Naive thymus-derived CD4-positive, alpha-beta T cell (primary cell): ENCODE data around the gene KRTAP10-5. TPM values are rescaled to one million over a fixed set of nuclear protein-coding genes. Genes with fewer than 3 reads are reported as not detected.
A peak's percentile ranks its signal among the peaks of the same experiment; 100 is the strongest.

Experiments used
- ATAC-seq: fragments of 150-1000 bp; cut with Tn5 transposase; 2 replicates; pipeline ENCODE4 v1.10.0; 2021; ENCODE audit warnings: mild to moderate bottlenecking, moderate library complexity
- CTCF ChIA-PET: fragments of 350-600 bp; sonication (Branson Sonifier 250); formaldehyde crosslinking; loops from one replicate; lab custom pipeline; 2021; ENCODE audit warnings: antibody characterized with exemption; lab: Charles Lee
- POLR2A ChIA-PET: fragments of 350-600 bp; sonication (Branson Sonifier 250); formaldehyde crosslinking; loops from one replicate; lab custom pipeline; 2021; ENCODE audit warnings: antibody characterized with exemption, inconsistent platforms; lab: Charles Lee
- DNase-seq, 9 donors: peaks; one replicate each; pipeline versions ENCODE4 v3.0.0 to v3.0.0-alpha.2; 2020 to 2022; ENCODE audit warnings: mixed read lengths in 1 of 9
- H3K27ac ChIP-seq: one replicate; pipeline ENCODE4 v1.7.0; 2013; ENCODE audit warnings: mild to moderate bottlenecking, low read depth, low read length, moderate library complexity
- H3K27me3 ChIP-seq, 2 donors: one replicate each; pipeline ENCODE4 v1.7.0; 2013; ENCODE audit warnings: low read length in 2 of 2, mild to moderate bottlenecking in 2 of 2, moderate library complexity in 2 of 2; ENCODE audit not compliant: control insufficient read depth in 2 of 2, insufficient read depth in 2 of 2
- H3K36me3 ChIP-seq, 3 experiments: 1 replicate in 2 of 3; 2 replicates in 1 of 3; pipeline ENCODE4 v1.7.0; 2013; ENCODE audit warnings: low read length in 3 of 3, mild to moderate bottlenecking in 3 of 3, moderate library complexity in 1 of 3; ENCODE audit not compliant: insufficient read depth in 3 of 3, control insufficient read depth in 2 of 3
- H3K4me1 ChIP-seq, 2 donors: one replicate each; pipeline ENCODE4 v1.7.0; 2013; ENCODE audit warnings: low read length in 2 of 2, mild to moderate bottlenecking in 2 of 2, moderate library complexity in 1 of 2; ENCODE audit not compliant: control insufficient read depth in 2 of 2, insufficient read depth in 2 of 2
- H3K4me3 ChIP-seq: 2 replicates; pipeline ENCODE4 v1.7.0; 2013; ENCODE audit warnings: mild to moderate bottlenecking, low read length
- H3K9me3 ChIP-seq, 3 experiments: 1 replicate in 2 of 3; 2 replicates in 1 of 3; pipeline ENCODE4 v1.7.0; 2013; ENCODE audit warnings: low read length in 3 of 3; ENCODE audit not compliant: control insufficient read depth in 2 of 3
- H3K27ac Mint-ChIP-seq, 9 donors: one replicate each; pipeline ENCODE4 v1.8.0; 2020 to 2022; ENCODE audit warnings: mixed read lengths in 9 of 9, mild to moderate bottlenecking in 8 of 9, moderate library complexity in 5 of 9, inconsistent platforms in 2 of 9
- H3K27me3 Mint-ChIP-seq, 5 donors: one replicate each; pipeline ENCODE4 v1.8.0; 2021 to 2022; ENCODE audit warnings: mixed read lengths in 5 of 5, mild to moderate bottlenecking in 1 of 5
- H3K36me3 Mint-ChIP-seq, 5 donors: one replicate each; pipeline ENCODE4 v1.8.0; 2020 to 2022; ENCODE audit warnings: mixed read lengths in 5 of 5, mild to moderate bottlenecking in 3 of 5, inconsistent platforms in 1 of 5
- H3K4me1 Mint-ChIP-seq, 7 donors: one replicate each; pipeline ENCODE4 v1.8.0; 2020 to 2022; ENCODE audit warnings: mixed read lengths in 7 of 7, mild to moderate bottlenecking in 3 of 7, inconsistent platforms in 1 of 7
- H3K4me3 Mint-ChIP-seq, 10 donors: one replicate each; pipeline ENCODE4 v1.8.0; 2020 to 2022; ENCODE audit warnings: mild to moderate bottlenecking in 10 of 10, mixed read lengths in 10 of 10, moderate library complexity in 6 of 10, inconsistent platforms in 2 of 10
- H3K9me3 Mint-ChIP-seq, 11 donors: one replicate each; pipeline ENCODE4 v1.8.0; 2020 to 2022; ENCODE audit warnings: mixed read lengths in 11 of 11, mild to moderate bottlenecking in 4 of 11, inconsistent platforms in 1 of 11, moderate library complexity in 1 of 11
- intact Hi-C, 2 donors: fragments of 100-400 bp; cut with micrococcal nuclease; formaldehyde crosslinking; loops; one replicate each; pipeline ENCODE4 v1.15.1; 2023
- polyA plus RNA-seq, 2 donors: library from polyadenylated mRNA; unstranded; fragments of 300-500 nt; fragmentation: Illumina TruSeq; gene quantifications; one replicate each; pipeline ENCODE4 v1.2.3, GENCODE V29; 2021
- total RNA-seq, 6 experiments: library from RNA in 5 of 6; stranded (reverse) in 5 of 6; gene quantifications; 1 replicate in 5 of 6; 2 replicates in 1 of 6; pipeline ENCODE4 v1.2.3 and lab custom pipeline; 2021 to 2026

KRTAP10-5 gene
- total and polyA plus RNA-seq, 7 experiments from 2014 or later, result not detected

DNA sequence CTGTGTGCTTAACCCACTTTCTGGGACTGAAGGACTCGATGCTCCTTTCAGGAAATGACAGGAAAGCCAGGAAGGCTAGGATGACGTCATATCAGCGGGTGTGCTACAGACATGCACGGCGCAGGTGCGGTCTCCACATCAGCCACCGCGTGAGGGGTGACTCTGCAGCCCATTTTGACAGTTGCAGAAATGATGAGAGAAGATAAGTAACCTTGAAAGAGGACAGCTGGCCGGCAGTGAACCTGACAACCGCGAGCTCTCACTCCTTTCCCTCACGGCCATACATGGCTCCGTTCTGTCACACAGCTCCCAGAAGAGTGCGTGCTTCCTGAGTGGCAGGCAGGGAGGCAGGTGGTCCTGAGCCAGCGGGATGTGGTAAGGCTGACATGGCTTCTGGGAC is 1.7 kb upstream of the KRTAP10-5 start:
- peaks cover 3 to 47% (median 20%) of the 10 kb centered on the region in 11 donors for H3K9me3 Mint-ChIP-seq
- H3K4me1 ChIP-seq, result peaks cover 0 to 8% of the 10 kb centered on the region in 2 donors

DNA sequence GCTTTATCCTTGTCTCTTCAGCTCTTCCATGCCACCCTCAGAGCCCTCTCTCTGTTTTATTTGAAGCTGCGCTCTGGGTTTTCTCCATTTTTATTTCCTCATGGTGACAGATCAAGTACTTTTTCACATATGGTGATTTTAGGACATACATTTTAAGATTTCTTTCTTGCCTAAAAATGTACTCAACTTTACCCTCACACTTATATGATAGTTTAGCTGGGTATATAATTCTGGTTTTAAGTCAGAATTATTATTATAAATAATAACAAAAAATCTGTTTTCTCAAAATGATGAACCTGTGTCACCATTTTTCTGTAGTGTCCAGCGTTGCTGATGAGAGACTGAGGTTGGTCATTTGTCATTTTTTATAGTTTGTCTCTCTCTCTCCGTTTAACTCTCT is 754 bp upstream of the KRTAP10-5 start:
- Histone ChIP-seq H3K9me3 (peaks cover 0 to 3% (median 0%) of the 10 kb centered on the region in 3 experiments), H3K36me3 (no peaks in the 10 kb centered on the region), H3K27ac (no peak overlapping the region), H3K27me3 (no peaks in the 10 kb centered on the region), H3K4me3 (no peak overlapping the region), H3K4me1 (peaks cover 0 to 8% of the 10 kb centered on the region in 2 donors)
- intact Hi-C loops, result loop anchor here in 1 of 2 donors (5.0 to 10.0 kb wide), 3 partner anchors 36 to 131 kb away; partner anchors contain the start of genes KRTAP12-3, KRTAP12-4 and TSPEAR
- ChIA-PET POLR2A (interaction anchor here (0.6 kb wide), 1 partner anchor 18 kb away, joined by 3 read pairs; no protein-coding TSS in a partner anchor), CTCF (interaction anchor here (1.4 kb wide), 1 partner anchor 71 kb away, joined by 5 read pairs; no protein-coding TSS in a partner anchor)
- Mint-ChIP-seq H3K9me3 (peaks cover 3 to 48% (median 25%) of the 10 kb centered on the region in 11 donors), H3K27ac (peak overlapping the region in 4 of 9 donors; percentile 39 to 71 (median 62)), H3K4me3 (peak overlapping the region in 7 of 10 donors; percentile 4 to 62 (median 51)), H3K36me3 (peaks cover 4 to 16% (median 9%) of the 10 kb centered on the region in 5 donors), H3K27me3 (peaks cover 0 to 18% (median 10%) of the 10 kb centered on the region in 5 donors), H3K4me1 (peaks cover 14 to 43% (median 34%) of the 10 kb centered on the region in 7 donors)
- no peak for DNase-seq
- no peak for ATAC-seq

More for the DNA sequence above, 1.7 kb upstream of the KRTAP10-5 start:
- intact Hi-C loops, result loop anchor here in 1 of 2 donors (5.0 to 10.0 kb wide), 3 partner anchors 35 to 130 kb away; partner anchors contain the start of genes KRTAP12-3, KRTAP12-4 and TSPEAR
- DNase-seq (no peak), ATAC-seq (no peak)
- Mint-ChIP-seq H3K27ac (peak overlapping the region in 1 of 9 donors; percentile 15), H3K27me3 (peaks cover 0 to 27% (median 19%) of the 10 kb centered on the region in 5 donors), H3K4me3 (no peak overlapping the region), H3K36me3 (peaks cover 4 to 16% (median 9%) of the 10 kb centered on the region in 5 donors), H3K4me1 (peaks cover 14 to 43% (median 34%) of the 10 kb centered on the region in 7 donors)
- CTCF ChIA-PET, result no interaction called here
- Histone ChIP-seq H3K36me3 (no peaks in the 10 kb centered on the region), H3K27ac (no peak overlapping the region), H3K4me3 (no peak overlapping the region), H3K27me3 (no peaks in the 10 kb centered on the region), H3K9me3 (peaks cover 0 to 3% (median 0%) of the 10 kb centered on the region in 3 experiments)
- POLR2A ChIA-PET, result no interaction called here

DNA sequence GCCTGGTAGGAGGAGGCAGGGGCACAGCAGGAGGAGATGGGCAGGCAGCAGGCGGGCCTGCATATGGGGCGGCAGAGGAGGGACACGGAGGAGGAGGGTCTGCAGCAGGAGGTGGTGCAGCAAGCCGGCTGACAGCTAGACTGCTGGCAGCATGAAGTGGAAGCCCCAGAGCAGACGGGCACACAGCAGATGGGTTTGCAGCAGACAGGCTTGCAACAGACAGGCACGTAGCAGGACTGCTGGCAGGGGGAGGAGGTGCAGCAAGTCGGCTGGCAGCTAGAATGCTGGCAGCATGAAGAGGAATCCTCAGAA is 615 bp downstream of the KRTAP10-5 start:
- no peak for ATAC-seq
- H3K27ac Mint-ChIP-seq, result peak overlapping the region in 1 of 9 donors; percentile 78
- POLR2A ChIA-PET, result interaction anchor here (0.7 to 1.2 kb wide), 2 partner anchors 16 to 33 kb away, joined by 3 read pairs; no protein-coding TSS in a partner anchor

DNA sequence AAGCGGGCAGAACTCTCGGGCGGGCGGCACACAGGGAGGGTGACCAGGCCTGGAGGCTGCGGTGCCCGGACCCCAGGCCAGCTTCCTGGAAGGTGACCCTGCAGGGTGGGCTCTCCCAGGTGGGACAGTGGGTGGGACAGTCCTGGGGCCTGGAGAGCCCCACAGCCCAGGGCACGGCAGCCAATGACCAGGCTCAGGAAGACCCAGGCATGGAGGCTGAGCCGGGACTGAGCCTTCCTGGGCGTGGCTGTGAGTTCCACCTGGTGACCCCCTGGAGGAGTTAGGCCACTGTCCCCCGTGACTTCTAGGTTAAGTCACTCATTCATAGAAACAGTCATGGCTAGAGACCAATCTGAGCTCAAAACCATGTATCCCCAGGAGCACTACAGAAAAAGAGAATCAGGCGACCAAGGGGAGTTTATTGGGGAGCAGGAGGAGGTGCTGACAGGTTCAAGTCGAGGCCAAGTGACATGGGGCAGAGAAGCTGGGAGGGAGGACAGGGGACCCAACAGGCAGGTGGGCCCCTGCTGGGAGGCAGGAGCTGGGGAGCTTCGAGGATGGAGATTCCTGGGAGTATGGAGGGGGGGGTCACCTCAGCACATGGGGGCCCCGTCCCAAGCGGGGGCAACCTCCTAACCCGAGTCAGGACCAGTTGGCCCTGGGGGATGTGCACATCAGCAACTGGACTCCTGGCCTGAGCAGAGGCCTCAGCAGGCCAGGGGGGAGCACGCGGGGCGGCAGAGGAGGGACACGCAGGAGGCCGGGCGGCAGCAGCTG is 1.2 kb downstream of the KRTAP10-5 start:
- no peak overlapping the region for H3K27ac ChIP-seq
- H3K9me3 ChIP-seq, result peaks cover 0 to 3% (median 0%) of the 10 kb centered on the region in 3 experiments
- H3K36me3 Mint-ChIP-seq, result peaks cover 4 to 12% (median 9%) of the 10 kb centered on the region in 5 donors
- no peak overlapping the region for H3K4me3 ChIP-seq
- no peaks in the 10 kb centered on the region for H3K27me3 ChIP-seq
- H3K27ac Mint-ChIP-seq, result peak overlapping the region in 3 of 9 donors; percentile 8 to 59 (median 41)
- peaks cover 13 to 46% (median 36%) of the 10 kb centered on the region in 7 donors for H3K4me1 Mint-ChIP-seq
- ATAC-seq (no peak), DNase-seq (no peak)
- no peaks in the 10 kb centered on the region for H3K36me3 ChIP-seq
- intact Hi-C loops, result no loop called here
- POLR2A ChIA-PET, result interaction anchor here (0.7 to 1.2 kb wide), 2 partner anchors 16 to 32 kb away, joined by 3 read pairs; no protein-coding TSS in a partner anchor
- peaks cover 3 to 56% (median 26%) of the 10 kb centered on the region in 11 donors for H3K9me3 Mint-ChIP-seq
- H3K4me1 ChIP-seq, result peaks cover 0 to 8% of the 10 kb centered on the region in 2 donors
- H3K27me3 Mint-ChIP-seq, result peaks cover 0 to 10% (median 8%) of the 10 kb centered on the region in 5 donors
- CTCF ChIA-PET, result no interaction called here
- H3K4me3 Mint-ChIP-seq, result peak overlapping the region in 2 of 10 donors; percentile 50 to 55

More for the DNA sequence above, 615 bp downstream of the KRTAP10-5 start:
- Mint-ChIP-seq H3K4me3 (peak overlapping the region in 5 of 10 donors; percentile 16 to 62 (median 49)), H3K36me3 (peaks cover 4 to 12% (median 9%) of the 10 kb centered on the region in 5 donors), H3K27me3 (peaks cover 0 to 11% (median 8%) of the 10 kb centered on the region in 5 donors), H3K4me1 (peaks cover 16 to 45% (median 40%) of the 10 kb centered on the region in 7 donors), H3K9me3 (peaks cover 3 to 56% (median 26%) of the 10 kb centered on the region in 11 donors)
- H3K4me1 ChIP-seq, result peaks cover 0 to 8% of the 10 kb centered on the region in 2 donors
- peaks cover 0 to 3% (median 0%) of the 10 kb centered on the region in 3 experiments for H3K9me3 ChIP-seq
- intact Hi-C loops, result loop anchor here in 1 of 2 donors (5.0 to 10.0 kb wide), 3 partner anchors 38 to 133 kb away; partner anchors contain the start of genes KRTAP12-3, KRTAP12-4 and TSPEAR
- CTCF ChIA-PET, result interaction anchor here (1.4 kb wide), 1 partner anchor 69 kb away, joined by 5 read pairs; no protein-coding TSS in a partner anchor
- no peak overlapping the region for H3K27ac ChIP-seq
- H3K27me3 ChIP-seq, result no peaks in the 10 kb centered on the region
- DNase-seq, result no peak
- H3K4me3 ChIP-seq, result no peak overlapping the region
- no peaks in the 10 kb centered on the region for H3K36me3 ChIP-seq

DNA sequence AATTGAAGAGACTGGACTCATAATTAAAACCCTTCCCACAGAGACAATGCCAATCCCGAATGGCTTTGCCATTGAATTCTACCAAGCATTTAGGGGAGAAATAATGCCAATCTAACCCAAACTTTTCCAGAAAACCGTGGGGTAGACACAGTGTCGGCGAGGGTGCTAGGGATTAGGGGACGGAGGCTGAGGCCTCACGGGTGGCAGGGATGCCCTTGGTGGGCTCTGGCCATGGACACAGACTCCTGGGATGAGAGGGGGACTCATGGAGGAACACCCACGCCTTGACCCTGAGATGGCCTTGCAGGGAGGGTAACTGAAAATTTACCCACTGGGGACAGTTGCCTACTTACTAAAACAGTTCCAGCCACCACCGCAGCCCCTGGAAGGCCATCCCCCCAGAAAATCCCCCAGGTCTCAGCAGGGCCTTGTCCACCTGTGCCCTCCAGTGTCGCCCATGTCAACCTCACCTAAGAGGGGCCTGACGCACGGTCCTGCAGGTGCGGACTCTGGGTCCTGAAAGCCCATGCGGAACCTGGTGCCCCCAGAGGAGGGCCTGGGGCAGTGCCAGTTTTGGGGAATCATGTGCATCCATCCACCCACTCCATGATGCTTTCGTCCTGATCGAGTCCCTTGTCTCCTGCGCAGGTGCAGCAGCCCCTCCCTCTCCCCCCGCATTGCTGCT is 1.9 kb downstream of the KRTAP10-5 start:
- peaks cover 3 to 56% (median 26%) of the 10 kb centered on the region in 11 donors for H3K9me3 Mint-ChIP-seq
- CTCF ChIA-PET, result no interaction called here
- Histone ChIP-seq H3K9me3 (peaks cover 0 to 3% (median 0%) of the 10 kb centered on the region in 3 experiments), H3K36me3 (no peaks in the 10 kb centered on the region), H3K27ac (no peak overlapping the region), H3K4me3 (no peak overlapping the region), H3K4me1 (peaks cover 0 to 8% of the 10 kb centered on the region in 2 donors), H3K27me3 (no peaks in the 10 kb centered on the region)
- H3K4me1 Mint-ChIP-seq, result peaks cover 5 to 43% (median 29%) of the 10 kb centered on the region in 7 donors
- DNase-seq (no peak), ATAC-seq (no peak)
- POLR2A ChIA-PET, result no interaction called here
- H3K36me3 Mint-ChIP-seq, result peaks cover 4 to 12% (median 9%) of the 10 kb centered on the region in 5 donors
- peaks cover 0 to 8% (median 5%) of the 10 kb centered on the region in 5 donors for H3K27me3 Mint-ChIP-seq
- no peak overlapping the region for H3K4me3 Mint-ChIP-seq
- intact Hi-C loops, result no loop called here
- no peak overlapping the region for H3K27ac Mint-ChIP-seq

DNA sequence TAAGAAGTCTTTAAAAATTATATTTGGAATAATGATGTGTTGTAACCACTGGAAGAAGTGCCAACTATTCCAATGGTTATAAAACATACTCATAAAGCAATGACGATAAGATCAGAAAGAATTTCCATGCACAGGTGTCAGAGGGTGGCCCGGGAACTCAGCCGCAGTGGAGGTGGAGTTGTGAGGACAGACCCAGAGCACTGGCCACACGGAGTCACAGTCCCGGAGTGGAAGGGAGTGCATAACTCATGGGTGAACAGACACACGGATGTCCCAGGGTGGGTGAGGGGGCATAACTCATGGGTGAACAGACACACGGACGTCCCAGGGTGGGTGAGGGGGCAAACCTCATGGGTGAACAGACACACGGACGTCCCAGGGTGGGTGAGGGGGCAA is 4.4 kb downstream of the KRTAP10-5 start:
- Histone ChIP-seq H3K36me3 (no peaks in the 10 kb centered on the region), H3K4me3 (no peak overlapping the region), H3K27ac (no peak overlapping the region), H3K9me3 (peaks cover 0 to 8% (median 0%) of the 10 kb centered on the region in 3 experiments), H3K4me1 (no peaks in the 10 kb centered on the region), H3K27me3 (no peaks in the 10 kb centered on the region)
- DNase-seq (no peak), ATAC-seq (no peak)
- peaks cover 0 to 51% (median 18%) of the 10 kb centered on the region in 11 donors for H3K9me3 Mint-ChIP-seq
- peaks cover 4 to 7% (median 6%) of the 10 kb centered on the region in 5 donors for H3K36me3 Mint-ChIP-seq
- no peak overlapping the region for H3K4me3 Mint-ChIP-seq
- peaks cover 0 to 8% (median 5%) of the 10 kb centered on the region in 5 donors for H3K27me3 Mint-ChIP-seq
- ChIA-PET POLR2A (no interaction called here), CTCF (no interaction called here)
- peak overlapping the region in 1 of 9 donors; percentile 66 for H3K27ac Mint-ChIP-seq
- H3K4me1 Mint-ChIP-seq, result peaks cover 0 to 25% (median 11%) of the 10 kb centered on the region in 7 donors
- intact Hi-C loops, result no loop called here
